Panc1 (cell line): ENCODE data around the gene PTTG2. TPM values are rescaled to one million over a fixed set of nuclear protein-coding genes. Genes with fewer than 3 reads are reported as not detected.

Experiments used
- ATAC-seq: fragments of 200-7000 bp; cut with Tn5 transposase; 2 replicates; pipeline ENCODE4 v1.9.1; 2020; ENCODE audit warnings: mild to moderate bottlenecking, moderate library complexity
- BruUV-seq: library from RNA; stranded (reverse); fragments of 400-500 nt; replicated peaks from 2 replicates; lab custom pipeline; 2021; lab: Mats Ljungman, UMichigan
- CTCF ChIA-PET: fragments of 300-600 bp; sonication (Branson Sonifier 250); formaldehyde crosslinking; loops from one replicate; lab custom pipeline; 2022; ENCODE audit warnings: antibody characterized with exemption; lab: Charles Lee
- POLR2A ChIA-PET: fragments of 300-600 bp; sonication (Branson Sonifier 250); formaldehyde crosslinking; loops from one replicate; lab custom pipeline; 2022; ENCODE audit warnings: antibody characterized with exemption; lab: Charles Lee
- DNase-seq: peaks from one replicate; pipeline ENCODE4 v3.0.0-alpha.2; 2010; ENCODE audit warnings: low read depth, low spot score
- H3K27ac ChIP-seq: 2 replicates; pipeline ENCODE4 v1.5.1; 2011; ENCODE audit warnings: mild to moderate bottlenecking, low read length, inconsistent platforms
- H3K27me3 ChIP-seq: fragments of 200-500 bp; sonication (Bioruptor generic); 2 replicates; pipeline ENCODE4 v1.6.0; 2014; ENCODE audit warnings: low read length, inconsistent platforms; ENCODE audit not compliant: control insufficient read depth, insufficient read depth
- H3K36me3 ChIP-seq: fragments of 200-500 bp; sonication (Bioruptor generic); 2 replicates; pipeline ENCODE4 v1.5.1; 2014; ENCODE audit warnings: inconsistent platforms, mild to moderate bottlenecking, low read length, moderate library complexity; ENCODE audit not compliant: control insufficient read depth, insufficient read depth
- H3K4me1 ChIP-seq: 2 replicates; pipeline ENCODE4 v1.5.1; 2011; ENCODE audit warnings: inconsistent platforms, mild to moderate bottlenecking, low read length, moderate library complexity; ENCODE audit not compliant: control insufficient read depth, insufficient read depth
- H3K4me3 ChIP-seq, 2 experiments: 2 replicates each; pipeline ENCODE4 v1.5.1; 2011 to 2012; ENCODE audit warnings: low read depth in 2 of 2, low read length in 2 of 2, mild to moderate bottlenecking in 2 of 2, inconsistent platforms in 1 of 2, moderate library complexity in 1 of 2
- H3K9me3 ChIP-seq: fragments of 200-500 bp; sonication (Bioruptor generic); 2 replicates; pipeline ENCODE4 v1.5.1; 2014; ENCODE audit warnings: low read depth, mild to moderate bottlenecking, inconsistent platforms, low read length, moderate library complexity; ENCODE audit not compliant: control insufficient read depth, insufficient read depth
- CTCF ChIP-seq: fragments of 450-650 bp; IDR thresholded peaks from 2 replicates; pipeline ENCODE4 v1.5.1; 2017; ENCODE audit warnings: mild to moderate bottlenecking
- POLR2AphosphoS5 ChIP-seq: IDR thresholded peaks from 2 replicates; pipeline ENCODE4 v1.6.1; 2012; ENCODE audit warnings: mild to moderate bottlenecking, low read depth, low read length, moderate library complexity
- SIN3A ChIP-seq: IDR thresholded peaks from 2 replicates; pipeline ENCODE4 v1.6.1; 2012; ENCODE audit warnings: low read depth, mild to moderate bottlenecking, low read length, moderate library complexity, borderline replicate concordance; ENCODE audit not compliant: insufficient read depth
- TCF7L2 ChIP-seq: IDR thresholded peaks from 2 replicates; pipeline ENCODE4 v1.6.1; 2011; ENCODE audit warnings: mild to moderate bottlenecking, low read depth, low read length, inconsistent platforms
- in situ Hi-C: cut with HindIII; loops from 2 replicates; pipeline ENCODE4 v1.10.0; 2016; ENCODE audit warnings: low sequenced_read_pairs, low pct_unique_long_range_greater_than_20kb
- intact Hi-C: fragments of 100-400 bp; cut with micrococcal nuclease; formaldehyde crosslinking; loops from one replicate; pipeline ENCODE4 v1.10.0; 2022; ENCODE audit not compliant: unreplicated experiment
- total RNA-seq: library from RNA; stranded (reverse); gene quantifications from one replicate; pipeline ENCODE4 v1.2.1, GENCODE V29; 2021; ENCODE audit not compliant: unreplicated experiment
- TF ChIP-seq, protein P1 (sequence below), 2 experiments: IDR thresholded peaks; 2 replicates each; pipeline ENCODE4 v1.6.1; 2011 to 2012; ENCODE audit warnings: low read depth in 2 of 2, control low read depth in 1 of 2, low read length in 1 of 2, mild to moderate bottlenecking in 1 of 2, moderate library complexity in 1 of 2; ENCODE audit not compliant: insufficient read depth in 1 of 2

PTTG2 gene
- total RNA-seq, 1 experiment from 2014 or later, result not detected

GRCh38 chr4:37964734-37965457, 4.7 kb downstream of the PTTG2 start:
- Histone ChIP-seq H3K4me3 (no peak overlapping the region), H3K27me3 (no peaks in the 10 kb centered on the region), H3K9me3 (no peaks in the 10 kb centered on the region), H3K36me3 (no peaks in the 10 kb centered on the region), H3K4me1 (no peaks in the 10 kb centered on the region), H3K27ac (no peak overlapping the region)
- ATAC-seq (no peak), DNase-seq (no peak)
- ChIA-PET CTCF (no interaction called here), POLR2A (no interaction called here)
- in situ Hi-C loops (no loop called here), intact Hi-C loops (no loop called here)
- no TSS peak for BruUV-seq
- TF ChIP-seq CTCF (no peak), TCF7L2 (no peak), SIN3A (no peak), POLR2AphosphoS5 (no peak)
- TF ChIP-seq, protein P1, sequence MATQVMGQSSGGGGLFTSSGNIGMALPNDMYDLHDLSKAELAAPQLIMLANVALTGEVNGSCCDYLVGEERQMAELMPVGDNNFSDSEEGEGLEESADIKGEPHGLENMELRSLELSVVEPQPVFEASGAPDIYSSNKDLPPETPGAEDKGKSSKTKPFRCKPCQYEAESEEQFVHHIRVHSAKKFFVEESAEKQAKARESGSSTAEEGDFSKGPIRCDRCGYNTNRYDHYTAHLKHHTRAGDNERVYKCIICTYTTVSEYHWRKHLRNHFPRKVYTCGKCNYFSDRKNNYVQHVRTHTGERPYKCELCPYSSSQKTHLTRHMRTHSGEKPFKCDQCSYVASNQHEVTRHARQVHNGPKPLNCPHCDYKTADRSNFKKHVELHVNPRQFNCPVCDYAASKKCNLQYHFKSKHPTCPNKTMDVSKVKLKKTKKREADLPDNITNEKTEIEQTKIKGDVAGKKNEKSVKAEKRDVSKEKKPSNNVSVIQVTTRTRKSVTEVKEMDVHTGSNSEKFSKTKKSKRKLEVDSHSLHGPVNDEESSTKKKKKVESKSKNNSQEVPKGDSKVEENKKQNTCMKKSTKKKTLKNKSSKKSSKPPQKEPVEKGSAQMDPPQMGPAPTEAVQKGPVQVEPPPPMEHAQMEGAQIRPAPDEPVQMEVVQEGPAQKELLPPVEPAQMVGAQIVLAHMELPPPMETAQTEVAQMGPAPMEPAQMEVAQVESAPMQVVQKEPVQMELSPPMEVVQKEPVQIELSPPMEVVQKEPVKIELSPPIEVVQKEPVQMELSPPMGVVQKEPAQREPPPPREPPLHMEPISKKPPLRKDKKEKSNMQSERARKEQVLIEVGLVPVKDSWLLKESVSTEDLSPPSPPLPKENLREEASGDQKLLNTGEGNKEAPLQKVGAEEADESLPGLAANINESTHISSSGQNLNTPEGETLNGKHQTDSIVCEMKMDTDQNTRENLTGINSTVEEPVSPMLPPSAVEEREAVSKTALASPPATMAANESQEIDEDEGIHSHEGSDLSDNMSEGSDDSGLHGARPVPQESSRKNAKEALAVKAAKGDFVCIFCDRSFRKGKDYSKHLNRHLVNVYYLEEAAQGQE (IDR thresholded peaks at IDR 0.05; ENCODE audit: insufficient read depth in 1 of 2, low read depth in 2 of 2, low read length in 1 of 2), result no peak

DNA sequence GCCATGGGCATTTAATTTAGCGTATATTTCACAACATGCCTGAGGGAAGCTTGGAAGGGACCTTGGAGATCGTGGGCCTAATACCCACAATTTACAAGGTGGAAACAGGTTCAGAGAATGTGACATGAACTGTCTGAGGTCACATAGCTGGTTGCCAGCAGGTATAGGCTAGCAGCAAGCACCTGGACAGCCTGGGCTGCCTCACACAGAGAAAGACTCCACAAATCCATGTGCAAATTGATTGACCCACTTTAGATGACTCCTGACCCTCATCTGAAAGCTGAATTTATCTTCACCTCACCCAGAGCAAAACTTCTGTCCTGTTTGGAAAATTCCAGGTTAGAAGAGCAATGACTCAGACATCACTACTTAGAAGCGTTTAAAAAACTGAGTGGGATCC, 5.8 kb downstream of the PTTG2 start:
- in situ Hi-C loops (no loop called here), intact Hi-C loops (no loop called here)
- ATAC-seq (no peak), DNase-seq (no peak)
- Histone ChIP-seq H3K4me3 (no peak overlapping the region), H3K27ac (no peak overlapping the region), H3K9me3 (no peaks in the 10 kb centered on the region), H3K36me3 (no peaks in the 10 kb centered on the region), H3K4me1 (no peaks in the 10 kb centered on the region), H3K27me3 (no peaks in the 10 kb centered on the region)
- ChIA-PET CTCF (no interaction called here), POLR2A (no interaction called here)
- no TSS peak for BruUV-seq
- no peak for TF ChIP-seq SIN3A

- Histone ChIP-seq H3K4me3 (no peak overlapping the region), H3K27ac (no peak overlapping the region), H3K4me1 (no peaks in the 10 kb centered on the region), H3K27me3 (no peaks in the 10 kb centered on the region), H3K36me3 (no peaks in the 10 kb centered on the region), H3K9me3 (no peaks in the 10 kb centered on the region)
- ATAC-seq, result no peak
- POLR2A ChIA-PET, result no interaction called here
- intact Hi-C loops (no loop called here), in situ Hi-C loops (no loop called here)
- CTCF ChIA-PET, result no interaction called here
- TF ChIP-seq POLR2AphosphoS5 (no peak), SIN3A (no peak), TCF7L2 (no peak), CTCF (no peak)
- TF ChIP-seq, protein P1 (IDR thresholded peaks at IDR 0.05; ENCODE audit: insufficient read depth in 1 of 2, low read depth in 2 of 2, low read length in 1 of 2), result no peak
- no TSS peak for BruUV-seq
- DNase-seq, result no peak
These were observed 7.5 kb downstream of the PTTG2 start for GRCh38 chr4:37967736-37968135.
